GM19324 (cell line): ENCODE measurements around the gene LRTM1.

Experiments
- ATAC-seq: cut with Tn5 transposase; IDR thresholded peaks from one replicate; pipeline ENCODE4 v1.9.1; 2021; ENCODE audit warnings: mild to moderate bottlenecking, moderate library complexity; ENCODE audit not compliant: unreplicated experiment, low FRiP score

Gene LRTM1

DNA sequence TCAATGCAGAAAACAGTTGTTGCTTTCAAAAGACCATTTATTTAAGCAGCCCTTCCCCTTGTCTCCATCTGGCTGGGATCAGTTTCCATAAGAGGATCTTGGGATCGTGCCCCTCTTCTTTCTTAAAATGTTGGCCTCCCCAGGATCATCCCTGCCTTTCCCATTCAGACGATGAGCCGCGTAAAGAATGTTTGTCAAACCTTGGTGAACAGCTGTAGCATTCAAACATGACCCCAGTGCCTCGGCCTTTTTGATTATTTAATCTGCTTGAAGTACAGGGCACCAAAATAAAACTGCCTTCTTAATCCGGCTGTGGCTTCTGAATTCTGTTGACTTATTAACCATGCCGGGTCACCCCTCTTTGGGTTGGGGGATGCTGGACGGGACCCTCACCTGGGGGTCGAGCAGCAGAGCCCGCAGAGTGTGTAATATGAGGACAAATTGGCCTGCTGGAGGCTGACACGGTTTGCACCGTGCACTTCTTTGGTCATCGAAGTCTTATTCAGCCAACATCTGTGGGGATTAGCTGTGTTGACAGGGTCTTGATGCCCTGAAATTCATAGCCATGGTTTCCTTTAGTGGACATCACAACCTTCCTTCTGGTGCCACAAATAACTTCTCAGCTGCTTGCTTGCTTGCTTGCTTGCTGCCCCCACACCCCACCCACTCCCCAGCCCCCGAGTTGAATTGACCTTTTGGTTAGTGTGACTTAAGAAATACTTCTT is at the start of gene LRTM1:
Gene LRTM1 (minus strand): TSS at position 14 of the 725 bp plus-strand sequence. CDS start 148 bp downstream, outside the sequence.
- no peak for ATAC-seq

DNA sequence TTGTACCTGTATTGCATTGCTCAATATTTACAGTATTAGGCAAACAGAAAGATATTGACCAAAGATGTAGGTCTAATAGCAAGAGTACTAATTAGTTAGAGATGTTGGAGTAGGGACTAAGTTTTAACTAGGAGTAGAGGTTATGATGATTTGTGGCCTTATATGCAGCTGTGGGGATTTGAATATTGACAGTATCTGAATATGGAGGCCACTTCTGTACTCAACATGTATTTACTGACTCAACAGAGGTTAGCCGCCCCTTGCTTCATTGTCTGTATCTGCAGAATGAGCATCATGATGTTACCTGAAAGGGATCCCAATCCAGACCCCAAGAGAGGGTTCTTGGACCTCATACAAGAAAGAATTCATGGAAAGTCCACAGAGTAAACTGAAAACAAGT is 49.6 kb upstream of the LRTM1 start:
- no peak for ATAC-seq

DNA sequence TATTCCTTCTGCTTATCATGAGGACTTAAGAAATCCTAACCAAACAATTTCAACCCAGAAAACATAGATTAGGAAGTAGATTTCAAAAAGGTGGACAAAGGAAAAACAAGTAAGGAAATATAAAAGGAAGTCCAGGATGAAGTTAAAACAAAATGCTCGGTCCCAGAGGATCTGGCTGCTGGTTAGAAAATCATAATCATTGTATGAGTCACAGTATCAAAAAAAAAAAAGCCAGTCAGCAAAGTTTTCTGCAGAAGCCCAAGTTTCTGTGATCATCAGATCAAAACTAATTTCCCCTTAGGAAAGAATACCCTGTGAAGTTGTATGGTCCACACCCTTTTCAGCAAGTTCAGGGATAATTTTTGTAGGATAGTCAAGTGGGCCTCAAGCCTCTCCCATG is 43.0 kb upstream of the LRTM1 start:
- no peak for ATAC-seq

DNA sequence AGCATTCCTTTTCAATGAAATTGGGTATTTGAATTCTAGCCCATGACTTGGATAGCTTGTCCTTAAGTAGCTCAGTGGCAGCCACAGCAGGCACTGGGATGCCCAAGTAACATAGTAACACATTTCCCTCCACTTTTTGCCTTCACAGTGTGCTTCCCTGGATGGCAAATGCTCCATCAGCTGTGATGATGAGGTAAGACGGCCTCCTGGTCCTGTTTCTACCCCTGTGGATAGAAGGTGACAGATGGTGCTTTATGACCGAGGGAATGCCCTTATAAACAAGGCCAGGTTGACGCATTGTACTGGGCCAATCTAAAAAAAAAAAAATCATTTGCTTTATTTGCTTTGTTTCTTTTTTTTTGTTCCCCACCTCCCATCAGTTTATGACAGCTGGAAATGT is 41.8 kb upstream of the LRTM1 start:
- ATAC-seq, result no peak

DNA sequence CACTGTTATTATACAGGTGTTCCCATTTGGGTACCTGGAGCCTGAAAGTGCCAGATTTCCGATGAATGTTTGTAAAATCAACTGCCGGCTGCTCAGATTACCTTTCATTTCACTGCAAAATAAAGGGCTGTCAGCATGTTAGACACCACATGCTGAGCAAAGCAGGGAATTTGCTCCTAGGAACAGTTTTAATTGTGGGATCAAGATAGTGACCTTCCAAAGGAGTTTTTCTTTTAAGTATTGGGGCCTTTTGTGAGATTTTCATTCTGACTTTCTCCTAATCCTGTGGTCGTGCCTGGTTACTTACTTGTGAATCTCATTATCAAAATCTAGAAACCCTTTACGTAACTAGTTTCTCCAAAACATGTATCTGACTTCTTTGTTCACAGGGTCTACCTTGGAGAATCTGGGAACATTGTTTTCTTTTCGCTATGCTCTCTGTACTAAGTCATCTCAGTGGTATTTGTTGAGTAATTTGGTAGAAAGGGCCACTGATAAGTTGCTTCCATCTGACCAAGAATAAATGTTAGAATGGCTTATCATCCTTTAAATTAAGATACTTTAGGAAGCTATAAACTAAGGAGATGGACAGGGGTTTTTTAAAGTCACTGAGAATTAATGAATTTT is 40.8 kb upstream of the LRTM1 start:
- no peak for ATAC-seq

DNA sequence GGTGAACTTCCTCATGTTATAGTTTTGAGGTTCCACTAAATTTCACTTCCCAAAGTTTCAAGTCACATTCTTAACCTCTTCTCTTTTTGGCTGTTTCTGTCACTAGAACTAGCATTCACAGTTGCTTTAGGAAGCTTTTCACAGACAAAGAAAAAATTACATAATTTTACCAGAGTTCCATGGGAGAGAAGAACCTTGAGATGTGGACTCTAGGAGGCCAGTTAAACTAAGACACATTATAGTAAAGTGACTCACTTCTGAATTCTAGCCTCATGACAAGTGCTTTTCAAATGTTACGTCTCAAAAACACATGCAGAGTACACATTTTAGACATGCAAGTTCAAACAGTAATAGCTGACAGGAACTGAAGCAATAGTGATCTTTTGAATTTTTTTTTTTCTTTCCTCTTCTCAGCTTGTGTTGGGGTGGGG is 39.9 kb upstream of the LRTM1 start:
- ATAC-seq, result no peak

DNA sequence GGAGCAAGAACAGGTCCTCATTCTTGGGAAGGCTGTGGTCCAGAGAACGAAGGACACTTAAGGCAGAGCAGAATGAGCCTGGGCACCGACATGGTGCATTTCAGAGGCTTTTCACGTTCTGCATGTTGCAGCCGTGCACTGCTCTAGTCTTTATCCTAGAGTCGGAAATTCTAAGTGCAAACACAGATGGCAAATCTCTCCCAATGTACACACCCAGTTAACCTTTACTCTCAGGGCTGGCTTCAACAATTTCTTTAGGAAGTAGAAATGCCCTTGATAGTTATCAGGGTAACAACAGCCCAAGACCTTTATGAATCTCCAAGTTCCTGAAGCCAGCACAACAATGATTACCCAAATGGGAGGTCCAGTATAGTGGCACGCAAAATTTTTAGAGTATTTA is 39.1 kb upstream of the LRTM1 start:
- ATAC-seq, result no peak

DNA sequence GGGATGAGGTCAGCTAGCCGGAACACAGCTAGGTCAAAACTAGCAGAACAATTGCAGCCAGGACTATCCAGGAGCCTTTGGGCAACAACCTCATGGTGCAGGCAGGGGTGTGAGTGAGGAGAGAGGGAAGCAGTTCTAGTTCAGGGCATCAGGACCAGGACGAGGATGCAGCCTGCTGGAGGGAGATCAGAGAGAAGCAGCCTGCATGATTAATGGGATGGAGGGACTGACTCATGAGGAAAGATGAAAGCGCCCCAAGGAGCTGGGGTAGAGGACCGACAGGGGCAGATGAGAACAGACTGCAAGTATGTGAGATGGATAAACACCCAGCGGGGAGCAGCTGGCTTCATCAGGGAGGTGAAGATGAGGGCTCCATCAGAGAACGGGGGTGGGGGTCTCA is 37.9 kb upstream of the LRTM1 start:
- ATAC-seq, result no peak

DNA sequence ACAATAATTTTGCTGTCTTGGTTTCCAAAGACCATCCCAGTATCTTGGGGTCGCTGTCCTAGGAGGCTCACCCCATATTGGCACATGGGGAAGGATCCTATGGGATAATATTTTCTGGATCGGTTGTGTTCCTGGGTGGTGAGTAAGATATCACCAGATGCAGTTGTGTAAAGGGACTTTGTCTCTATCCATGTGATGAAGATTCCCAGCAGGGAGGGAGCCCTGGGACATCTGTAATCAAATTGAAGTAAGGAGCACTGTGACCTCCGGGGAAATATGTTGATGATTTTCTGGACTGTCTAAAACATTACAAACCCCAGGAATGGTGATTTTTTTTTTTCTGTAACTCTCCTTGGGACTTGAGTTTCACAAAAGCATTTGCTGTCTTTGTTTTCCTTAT is 36.2 kb upstream of the LRTM1 start:
- no peak for ATAC-seq

DNA sequence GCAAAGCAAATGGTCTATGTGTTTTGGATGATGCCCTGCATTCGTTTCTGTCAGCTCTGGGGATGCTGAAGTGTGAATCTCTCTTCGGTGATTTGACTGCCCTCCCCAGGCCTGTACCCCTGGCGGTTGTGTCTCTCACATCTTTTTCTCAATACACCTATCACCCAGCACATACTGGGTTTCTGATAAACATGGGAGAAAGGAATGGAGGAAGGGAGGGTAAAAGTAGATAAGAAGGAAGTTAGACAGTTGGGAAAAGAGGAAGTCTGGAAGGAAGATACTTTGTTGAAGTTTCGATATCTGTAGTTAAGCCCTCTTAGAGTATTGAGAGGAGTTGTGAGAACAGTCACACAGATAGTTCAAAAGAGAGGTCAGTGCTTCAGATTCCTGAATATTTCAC is 35.8 kb upstream of the LRTM1 start:
- ATAC-seq, result no peak

DNA sequence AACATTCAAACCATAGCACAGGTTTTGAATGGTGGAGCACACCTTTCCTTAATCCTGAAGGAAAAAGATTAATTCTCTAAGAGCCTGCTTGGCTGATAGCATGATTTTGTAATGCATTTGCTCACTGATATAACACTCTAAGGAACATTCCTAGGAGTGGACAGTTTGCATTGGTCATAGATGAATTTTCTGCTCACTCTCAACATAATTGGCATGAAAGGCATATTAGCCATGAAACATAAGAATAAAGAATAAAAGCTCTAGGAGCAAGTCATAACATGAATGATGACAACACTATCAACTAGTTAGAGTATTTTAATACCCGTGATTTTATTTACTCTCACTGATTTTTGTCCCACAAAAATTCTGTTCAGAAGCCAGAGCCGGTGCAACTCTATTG is 34.3 kb upstream of the LRTM1 start:
- no peak for ATAC-seq

DNA sequence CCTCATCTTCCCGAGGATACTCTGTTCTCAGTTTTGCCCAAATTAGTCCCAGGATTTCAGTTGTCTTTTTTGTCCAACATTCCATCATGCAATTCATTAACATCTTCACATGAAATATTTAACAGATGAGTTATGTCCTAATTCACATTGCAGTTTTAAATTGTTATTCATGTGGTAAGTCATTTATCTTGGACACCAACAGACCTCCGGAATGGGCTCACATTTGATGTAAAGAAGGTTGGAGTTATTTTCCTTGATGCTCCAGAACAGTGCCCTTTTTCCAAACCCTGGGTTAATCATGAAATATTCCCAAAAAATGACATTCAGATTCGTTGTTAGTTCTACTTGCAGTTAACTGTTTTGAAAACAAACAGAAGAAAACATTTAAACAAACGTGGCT is 32.8 kb upstream of the LRTM1 start:
- no peak for ATAC-seq

DNA sequence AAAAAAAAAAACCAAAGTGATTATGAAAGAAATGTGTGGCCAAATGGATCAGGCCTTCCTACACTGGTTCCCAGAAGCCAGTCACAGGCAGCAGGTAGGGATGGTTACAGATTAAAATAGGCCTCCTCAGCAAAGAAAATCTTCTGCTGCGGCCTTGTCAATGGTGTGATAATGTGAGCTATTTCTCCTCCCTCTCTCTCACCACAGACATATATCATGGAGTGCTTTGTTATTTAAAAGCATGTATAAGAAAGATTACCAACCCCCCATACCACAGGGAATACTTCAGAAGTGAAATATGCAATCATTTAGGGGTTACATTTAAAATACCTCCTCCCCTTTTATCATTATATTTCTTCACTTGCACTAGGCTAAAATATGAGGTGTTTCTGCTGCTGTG is 32.2 kb upstream of the LRTM1 start:
- no peak for ATAC-seq

DNA sequence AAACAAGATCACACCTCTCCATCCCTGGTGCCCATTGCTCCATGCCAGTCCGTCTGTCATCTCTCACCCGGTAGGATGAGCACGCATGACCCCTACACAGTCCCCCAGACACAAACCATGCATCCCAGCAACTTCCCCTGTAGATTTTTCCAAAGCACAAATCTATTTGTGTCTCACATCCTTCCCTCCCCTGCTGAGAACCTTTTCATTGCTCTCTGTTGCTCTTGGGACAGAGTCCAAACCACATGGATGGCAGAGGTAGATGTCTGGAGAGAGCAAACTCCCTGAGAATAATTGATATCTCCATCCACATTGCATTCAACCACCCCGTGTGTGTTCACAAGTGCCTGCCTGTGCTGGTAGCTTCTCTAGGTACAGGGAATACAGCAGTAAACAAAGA is 29.9 kb upstream of the LRTM1 start:
- ATAC-seq, result no peak

DNA sequence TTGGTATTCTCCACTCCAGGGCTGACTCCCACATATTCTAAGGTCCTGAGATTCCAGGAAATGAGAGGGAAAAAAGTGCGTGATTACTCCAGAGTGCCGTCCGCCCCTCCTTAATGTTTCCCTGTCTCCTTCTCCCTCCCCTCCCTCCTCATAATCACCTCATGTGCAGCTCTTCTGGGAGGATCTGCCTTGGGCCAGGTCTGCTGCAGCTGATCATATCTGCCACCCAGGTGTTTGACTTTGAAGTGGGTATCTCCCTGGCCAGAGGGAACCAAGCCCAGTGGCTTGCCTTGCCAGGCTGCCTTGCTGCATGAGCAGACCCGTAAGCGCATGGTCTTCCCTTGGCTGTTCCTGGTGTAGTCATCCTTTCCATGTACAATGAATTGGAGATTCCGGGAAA is 28.1 kb upstream of the LRTM1 start:
- ATAC-seq, result no peak

DNA sequence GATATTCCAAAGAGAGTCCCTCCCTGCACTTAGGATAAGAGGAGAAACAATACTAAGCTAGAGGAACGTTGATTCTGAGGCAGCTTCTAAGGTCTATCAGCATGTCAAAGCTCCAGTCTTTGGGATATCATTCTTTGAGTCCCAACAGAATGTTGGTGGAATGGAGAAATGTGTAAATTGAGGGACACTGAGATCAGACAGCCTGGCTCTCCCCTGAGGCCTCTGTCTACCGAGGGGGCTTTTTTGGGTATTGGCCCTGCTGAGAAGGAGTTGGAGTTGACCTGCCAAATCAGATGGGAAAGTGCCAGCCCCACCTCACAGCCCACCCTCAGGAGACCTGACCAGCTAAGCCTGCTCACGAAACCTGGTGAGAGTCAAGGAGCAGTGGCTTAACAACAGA is 27.6 kb upstream of the LRTM1 start:
- ATAC-seq, result no peak

DNA sequence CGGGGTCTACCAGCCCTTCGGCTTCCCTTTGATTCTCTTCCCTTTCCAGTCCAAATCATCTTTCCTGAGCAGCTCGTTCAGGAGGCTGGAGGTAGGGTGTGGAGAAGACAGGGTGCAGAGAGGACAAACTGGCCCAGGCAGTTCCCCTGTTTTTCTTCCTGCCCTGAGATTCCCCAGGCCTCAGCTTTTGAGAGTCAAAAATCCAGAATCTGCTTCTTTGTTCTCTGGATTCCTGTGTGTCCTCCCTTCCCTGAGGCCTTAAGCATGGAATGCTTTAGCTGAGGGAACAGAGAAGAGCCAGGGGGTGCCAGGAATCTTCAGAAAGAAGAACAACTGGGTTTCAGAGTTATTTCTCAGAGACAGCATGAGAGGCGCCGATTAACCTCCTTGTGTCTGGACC is 26.7 kb upstream of the LRTM1 start:
- no peak for ATAC-seq

DNA sequence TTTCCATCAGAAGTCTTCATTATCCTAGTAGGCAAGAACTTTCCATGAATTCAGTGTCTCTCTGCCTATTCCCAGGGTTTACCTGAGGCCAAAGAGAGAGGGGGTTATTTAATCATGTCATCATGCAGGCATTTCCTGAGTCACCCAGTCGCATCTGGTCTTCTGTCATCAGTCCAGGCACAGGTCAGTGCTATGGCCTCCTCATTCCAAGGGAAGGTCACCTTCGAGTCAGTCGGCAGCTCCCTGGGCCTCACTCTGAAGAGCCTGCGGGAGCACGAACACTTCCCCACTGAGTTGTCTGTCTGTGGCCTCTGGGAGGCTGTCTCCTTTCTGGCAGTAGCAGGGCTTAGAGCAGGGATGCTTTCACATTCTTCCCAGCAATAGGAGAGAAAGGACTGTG is 26.2 kb upstream of the LRTM1 start:
- ATAC-seq, result no peak

DNA sequence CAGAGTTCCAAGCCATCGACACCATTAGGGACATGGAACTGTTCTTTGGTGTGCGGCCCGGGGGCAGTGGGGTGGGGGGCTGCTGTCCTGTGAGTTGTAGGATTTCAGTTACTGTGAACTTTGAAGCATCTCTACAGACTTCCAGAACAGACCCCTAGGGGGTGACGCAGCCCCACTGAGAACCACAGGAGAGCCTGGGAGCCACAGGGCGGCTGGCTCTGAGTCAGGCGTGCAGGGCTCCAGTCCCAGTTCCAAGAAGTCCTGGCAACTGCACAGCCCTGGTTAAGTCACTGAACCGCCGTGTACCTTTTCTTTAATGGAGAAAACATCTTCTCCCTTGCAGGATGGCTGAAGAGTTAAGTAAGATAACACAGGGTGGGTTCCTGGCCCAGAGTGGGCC is 23.5 kb upstream of the LRTM1 start:
- no peak for ATAC-seq

DNA sequence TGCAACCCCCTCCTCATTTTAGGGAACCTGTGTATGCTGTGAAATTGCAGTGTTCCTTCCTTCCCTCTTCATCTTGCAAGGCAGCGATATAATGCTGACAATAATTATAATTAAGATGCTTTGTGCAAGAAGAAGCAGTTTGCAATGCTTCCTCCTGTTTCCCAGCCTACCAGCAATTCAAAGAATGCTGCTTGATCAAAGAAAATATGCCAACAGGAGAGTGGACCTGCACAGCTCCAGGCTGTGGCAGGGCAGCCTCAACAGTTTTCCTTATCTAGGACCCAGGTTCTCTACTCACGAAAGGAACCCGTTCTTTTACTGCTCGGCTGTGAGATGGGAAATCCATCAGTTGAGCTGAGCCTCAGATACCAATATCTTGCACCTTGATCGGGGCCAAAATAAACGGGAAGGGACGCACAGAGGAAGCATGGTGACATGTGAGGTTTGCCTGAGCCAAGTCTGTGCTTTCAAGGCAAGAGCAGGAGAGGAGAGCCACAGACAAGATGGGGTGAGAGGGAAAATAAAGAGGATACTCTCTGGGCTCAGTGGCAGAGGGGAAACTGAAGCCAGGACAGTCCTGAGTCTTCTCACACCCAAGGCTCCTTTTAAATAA is 22.6 kb upstream of the LRTM1 start:
- no peak for ATAC-seq

DNA sequence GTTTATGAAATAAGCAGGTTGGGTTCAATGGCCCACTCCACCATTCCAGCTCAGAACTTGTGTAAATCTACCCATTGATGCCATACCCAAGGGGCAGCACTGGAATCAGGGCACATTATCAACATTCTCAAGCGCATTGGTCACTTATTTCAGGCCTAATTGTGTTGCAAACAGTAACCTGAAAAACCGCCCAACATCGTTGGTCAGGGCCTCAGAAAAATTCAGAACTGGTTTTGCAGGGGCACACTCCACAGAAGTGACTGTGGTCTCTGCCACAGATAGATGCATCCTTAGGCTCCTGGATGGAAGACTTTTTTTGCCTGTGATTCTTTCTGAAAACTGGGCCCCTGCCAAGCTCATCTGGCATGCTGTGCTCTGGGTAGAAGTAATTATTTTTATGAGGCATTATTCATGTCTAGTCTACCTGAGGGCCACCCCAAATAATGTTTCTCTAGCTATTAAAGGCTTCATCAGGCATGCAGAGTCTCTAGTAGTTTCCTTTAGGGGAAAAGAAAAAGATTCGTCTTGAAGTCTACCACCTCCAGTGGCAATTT is 21.7 kb upstream of the LRTM1 start:
- ATAC-seq, result no peak
